ENCODE results near the gene CFAP251. TPM values are rescaled to one million over a fixed set of nuclear protein-coding genes. Genes with fewer than 3 reads are reported as not detected.

The CFAP251 gene
- total RNA-seq, 1 donor from 2014 or later = 2.2 TPM

DNA sequence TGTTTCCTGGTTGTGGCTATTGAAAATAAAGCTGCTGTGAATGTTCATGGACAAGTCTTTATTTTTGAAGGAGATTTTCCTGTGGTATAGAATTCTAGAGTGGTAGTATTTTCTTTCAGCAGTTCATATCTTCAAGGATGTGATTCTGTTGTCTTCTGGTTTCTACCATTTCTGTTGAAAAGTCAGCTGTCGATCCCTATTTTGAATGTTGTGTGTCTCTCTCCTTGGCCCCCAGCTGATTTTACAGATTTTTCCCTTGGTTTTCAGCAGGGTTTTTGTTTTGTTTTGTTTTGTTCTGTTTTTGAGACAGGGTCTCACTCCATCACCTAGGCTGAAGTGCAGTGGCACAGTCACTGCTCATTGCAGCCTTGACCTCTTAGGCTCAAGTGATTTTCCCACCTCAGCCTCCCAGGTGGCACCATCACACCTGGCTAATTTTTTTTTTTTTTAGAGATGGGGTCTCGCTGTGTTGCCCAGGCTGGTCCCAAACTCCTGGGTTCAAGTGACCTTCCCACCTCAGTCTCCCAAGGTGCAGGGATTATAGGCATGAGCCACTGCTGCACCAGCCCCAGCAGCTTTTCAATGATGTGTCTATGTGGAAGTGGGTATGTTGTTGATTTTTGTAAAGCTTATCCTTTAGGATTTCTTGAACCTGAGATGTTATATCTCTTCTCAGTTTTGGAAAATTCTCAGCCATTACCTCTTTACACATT is 28.1 kb downstream of the CFAP251 start:
- no peak for DNase-seq

DNA sequence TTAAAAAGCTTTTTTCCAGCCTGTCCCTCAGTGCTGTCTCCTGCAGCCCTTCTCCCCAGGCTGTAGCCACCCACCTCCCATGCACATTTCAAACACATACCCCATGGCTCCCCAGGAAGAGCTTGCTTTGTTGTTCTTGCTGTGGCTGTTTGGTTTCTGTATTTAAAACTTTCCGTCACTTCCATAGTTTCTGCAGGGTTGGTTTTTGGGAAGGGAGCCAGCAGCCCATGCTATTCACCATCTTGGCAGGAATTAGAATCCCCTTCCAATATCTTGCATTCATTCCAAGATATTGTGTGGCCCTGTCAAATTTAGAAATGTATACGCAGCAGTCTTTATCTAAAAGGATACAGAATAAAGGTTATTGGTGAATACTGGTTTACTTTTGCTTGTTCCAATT is 29.6 kb downstream of the CFAP251 start:
- no peak for DNase-seq

DNA sequence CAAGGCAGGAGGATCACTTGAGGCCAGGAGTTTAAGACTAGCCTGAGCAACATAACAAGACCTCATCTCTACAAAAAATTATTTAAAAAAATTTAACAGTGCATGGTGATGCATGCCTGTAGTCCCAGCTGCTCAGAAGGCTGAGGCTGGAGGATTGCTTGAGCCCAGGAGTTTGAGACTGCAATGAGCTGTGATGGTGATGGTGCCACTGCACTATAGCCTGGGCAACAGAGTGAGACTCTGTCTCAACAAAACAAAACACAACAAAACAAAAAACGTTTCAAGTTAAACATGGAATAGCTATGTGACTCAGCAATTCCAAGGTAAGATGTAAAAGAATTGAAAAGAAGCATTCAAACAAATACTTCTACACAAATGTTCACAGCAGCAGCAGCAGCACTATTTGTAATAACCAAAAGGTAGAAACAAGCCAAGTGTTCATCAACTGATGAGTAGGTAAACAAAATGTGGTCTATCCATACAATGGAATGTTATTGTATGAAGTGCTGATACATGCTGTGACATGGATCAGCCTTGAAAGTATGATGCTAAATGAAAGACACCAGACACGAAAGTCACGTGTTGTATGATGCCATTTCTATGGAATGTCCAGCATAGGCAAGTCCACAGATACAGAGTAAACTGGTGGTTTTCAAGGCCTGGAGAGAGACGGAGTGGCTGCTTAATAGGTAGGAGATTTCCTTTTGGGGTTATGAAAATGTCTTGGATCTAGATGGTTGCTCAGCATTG is 31.4 kb downstream of the CFAP251 start:
- DNase-seq = no peak

DNA sequence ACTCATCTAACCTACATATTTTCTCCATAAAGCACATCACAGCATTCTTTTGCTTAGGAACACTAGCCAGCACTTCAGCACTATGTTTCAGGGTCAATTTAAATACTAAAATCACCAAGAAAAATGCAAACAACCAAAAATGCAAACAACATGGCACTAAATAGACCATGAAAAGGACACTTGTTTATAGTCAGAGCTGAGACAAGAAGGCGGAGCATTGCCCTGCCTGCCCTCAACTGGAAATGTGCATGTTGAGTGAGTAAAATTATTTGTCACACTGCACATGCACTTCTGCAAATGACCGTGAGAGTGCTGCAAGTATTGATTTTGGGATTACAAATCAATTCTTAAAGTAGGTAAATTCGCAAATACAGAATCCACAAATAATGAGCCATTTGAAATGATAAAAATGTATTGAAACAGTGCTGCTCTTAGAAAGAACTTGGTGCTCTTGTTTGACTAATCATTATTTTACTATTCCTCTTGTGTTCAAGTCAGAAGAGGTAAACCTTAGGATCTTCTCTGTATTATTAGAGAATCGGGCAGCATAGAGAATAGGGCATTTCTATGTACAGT is 34.8 kb downstream of the CFAP251 start:
- DNase-seq = no peak

DNA sequence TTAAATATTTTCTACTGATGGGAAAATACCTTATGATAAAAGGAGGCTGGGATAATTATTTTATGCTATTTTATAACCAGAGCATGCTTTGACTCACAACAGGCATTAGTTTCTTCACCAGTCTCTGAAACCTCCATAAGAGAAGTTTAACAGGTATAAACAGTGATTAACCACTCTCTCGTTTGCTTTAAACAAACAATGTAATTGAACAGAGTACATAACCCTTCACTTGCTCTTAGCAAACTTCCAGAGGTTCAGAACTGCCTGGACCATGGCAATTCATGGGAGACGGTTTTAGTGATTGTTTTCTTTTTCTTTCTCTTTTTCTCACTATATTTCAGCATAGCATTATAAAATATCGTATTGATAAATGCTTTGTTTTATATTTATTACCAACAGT is 35.3 kb downstream of the CFAP251 start:
- no peak for DNase-seq

DNA sequence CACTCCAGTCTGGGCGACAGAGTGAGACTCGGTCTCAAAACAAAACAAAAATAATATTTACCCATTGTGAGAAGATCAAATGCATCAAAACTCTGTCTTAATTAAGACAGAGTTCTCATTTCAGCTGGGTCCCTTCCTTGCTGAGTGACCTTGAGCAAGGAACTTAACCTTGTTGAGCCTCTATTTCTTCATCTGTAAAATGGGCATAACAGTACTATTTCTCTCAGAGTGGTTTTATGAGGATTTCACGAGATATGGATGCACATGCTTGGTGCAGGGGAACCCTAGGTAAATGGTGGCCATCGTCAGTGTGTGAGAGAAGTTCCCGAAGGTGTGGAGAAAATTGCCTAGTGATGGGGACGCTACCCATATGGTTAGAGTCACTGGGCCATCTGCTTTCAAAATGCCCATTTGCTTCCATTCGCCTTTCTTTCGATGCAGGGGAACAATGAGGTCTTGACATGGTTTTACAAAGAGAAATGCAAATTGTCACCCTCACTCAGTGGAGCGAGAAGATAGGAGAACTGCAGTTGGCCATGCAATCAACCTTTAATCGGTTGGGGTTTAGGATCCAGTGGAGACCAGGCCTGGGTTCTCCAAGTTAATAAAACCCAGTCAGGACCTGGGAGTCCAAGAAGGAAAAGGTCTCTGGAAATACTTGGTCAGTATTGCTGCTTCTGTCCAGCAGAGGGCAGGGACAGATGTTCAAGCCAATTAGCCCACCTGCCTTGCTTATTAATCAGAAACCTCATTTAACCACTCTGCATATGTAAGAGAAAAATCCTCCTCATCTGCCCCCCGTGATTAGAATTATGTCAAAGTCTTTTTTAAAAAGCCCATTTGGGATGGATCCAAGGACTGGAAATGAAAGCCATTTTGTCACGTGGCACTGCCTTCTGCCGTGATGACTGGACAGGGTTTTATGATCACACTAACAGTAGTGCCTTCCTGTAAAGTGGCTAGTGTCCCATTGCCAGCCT is 37.2 kb downstream of the CFAP251 start:
- DNase-seq = no peak

DNA sequence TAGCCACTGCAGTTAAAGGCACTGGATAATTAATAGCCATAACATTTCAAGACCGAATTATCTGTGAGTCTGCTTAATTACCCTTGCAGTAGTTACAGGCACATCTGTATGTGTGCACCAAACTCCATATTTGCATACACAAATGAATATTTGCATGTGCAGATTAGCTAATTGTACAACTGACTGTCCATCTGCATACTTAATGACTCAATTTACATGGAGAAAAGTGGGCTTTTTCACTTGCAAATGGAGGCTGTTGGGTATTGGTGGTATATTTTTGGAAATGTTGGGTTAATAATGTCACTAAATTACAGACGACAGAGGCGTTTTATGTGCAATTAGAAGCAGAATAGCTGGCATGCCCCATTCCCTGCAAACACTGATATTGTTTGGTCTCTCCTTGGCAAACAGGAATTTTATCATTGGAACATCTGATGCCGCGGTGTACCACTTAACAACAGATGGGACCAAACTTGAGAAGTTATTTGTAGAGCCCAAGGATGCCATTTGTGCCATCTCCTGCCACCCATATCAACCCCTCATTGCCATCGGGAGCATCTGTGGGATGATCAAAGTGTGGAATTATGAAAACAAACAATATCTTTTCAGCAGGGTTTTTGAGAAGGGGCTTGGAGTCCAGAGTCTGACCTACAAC is 39.6 kb downstream of the CFAP251 start:
- no peak for DNase-seq

DNA sequence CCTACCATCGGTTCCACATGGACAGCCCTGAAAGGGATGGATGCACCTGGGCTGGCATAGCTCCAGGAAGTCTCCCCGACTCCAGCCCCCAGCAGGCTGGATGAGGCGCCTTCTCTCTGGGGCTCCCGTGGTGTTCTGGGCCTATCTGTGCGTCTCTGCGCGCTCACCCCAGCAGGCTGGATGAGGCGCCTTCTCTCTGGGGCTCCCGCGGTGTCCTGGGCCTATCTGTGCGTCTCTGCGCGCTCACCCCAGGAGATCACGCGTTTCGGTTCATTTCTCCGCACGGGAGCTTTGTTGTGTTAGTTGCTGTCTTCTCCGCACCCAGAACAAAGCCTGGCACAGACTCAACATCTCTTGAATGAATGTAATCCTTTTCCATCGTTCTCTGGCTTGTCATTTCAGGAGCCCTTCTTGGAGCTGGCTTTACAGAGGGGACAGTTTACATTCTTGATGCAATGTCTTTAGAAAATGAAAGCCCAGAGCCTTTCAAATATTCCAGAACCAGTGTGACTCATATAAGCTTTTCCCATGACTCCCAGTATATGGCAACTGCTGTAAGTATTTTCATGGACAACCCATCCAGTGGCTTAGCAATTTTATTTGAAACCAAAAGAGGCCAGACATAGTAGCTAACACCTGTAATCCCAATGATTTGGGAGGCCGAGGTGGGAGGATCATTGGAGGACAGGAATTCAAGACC is 40.3 kb downstream of the CFAP251 start:
- DNase-seq = no peak

DNA sequence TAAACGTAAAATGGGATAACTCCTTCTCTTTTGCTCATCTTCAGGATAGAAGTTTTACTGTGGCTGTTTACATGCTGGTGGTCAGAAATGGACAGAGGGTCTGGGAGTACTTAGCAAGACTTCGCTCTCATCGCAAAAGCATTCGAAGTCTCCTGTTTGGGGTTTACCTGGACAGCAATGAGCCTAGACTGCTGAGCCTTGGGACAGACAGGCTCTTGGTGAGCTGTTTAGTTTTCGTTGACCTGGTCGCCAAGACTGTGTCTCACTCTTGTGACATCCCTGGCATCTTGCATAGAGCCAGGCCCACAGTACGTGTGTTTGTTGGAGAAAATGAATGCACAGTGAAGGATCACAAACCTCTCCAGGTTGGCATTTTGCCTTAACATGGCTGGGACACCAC is 42.1 kb downstream of the CFAP251 start:
- no peak for DNase-seq

DNA sequence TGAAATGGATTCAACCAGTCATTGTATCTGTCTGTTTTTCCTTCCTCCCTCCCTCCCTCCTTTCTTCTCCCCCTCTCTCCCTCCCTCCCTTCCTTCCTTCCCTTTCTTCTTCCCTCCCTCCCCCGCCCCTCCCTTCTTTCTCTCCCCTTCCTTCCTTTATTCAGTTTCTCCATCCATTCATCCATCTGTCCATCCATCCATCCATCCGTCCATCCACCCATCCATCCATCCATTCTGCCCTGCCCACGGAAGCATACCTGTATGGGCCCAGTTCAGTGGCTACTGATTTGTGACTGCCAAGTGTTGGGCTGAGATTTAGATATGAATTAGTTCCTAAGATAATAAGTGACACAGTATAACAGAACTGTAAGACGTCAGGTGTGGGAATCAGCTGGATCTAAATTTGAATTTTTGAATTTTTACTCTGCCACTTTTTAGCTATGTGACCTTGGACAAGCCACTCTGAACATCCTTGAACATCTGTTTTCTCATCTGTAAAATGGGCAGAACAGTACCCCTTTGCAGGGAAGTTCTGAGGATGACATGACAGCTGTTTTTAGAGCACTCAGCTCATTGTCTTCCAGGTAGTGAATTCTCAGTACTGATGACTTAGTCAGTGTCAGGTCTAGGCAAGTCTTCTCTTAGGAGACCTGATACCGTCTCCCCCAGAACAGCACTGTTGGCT is 42.9 kb downstream of the CFAP251 start:
- no peak for DNase-seq

DNA sequence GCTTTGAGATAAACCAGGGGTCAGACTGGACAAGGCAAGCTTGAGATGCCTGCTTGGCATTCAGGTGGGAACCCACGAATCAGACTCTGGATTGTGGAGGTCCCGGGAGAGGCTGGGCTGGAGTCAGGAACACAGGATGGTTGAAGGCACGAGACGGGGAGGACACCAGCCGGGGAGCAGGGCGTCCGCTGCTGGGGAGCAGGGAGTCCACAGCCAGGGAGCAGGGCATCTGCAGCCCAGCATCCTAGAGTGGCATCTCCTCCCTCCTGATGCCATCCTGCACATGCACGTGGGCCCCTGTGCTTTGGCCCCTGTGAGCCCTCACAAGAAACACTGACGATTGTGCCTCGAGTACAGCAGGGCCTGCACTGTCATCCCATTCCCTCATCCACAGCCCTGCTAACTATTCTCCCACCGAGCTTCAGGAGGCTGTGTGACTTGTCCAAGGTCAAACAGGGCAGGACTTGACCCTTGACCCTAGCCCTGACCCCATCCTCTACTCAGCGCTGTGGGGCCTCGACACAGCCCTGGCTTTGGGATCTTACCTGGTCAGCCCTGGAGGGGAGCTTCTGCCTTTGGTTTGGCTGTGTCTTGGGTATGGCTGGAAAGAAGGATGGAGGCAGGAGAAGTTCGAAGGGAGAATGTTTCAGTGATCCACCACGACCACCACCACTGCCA is 45.1 kb downstream of the CFAP251 start:
- no peak for DNase-seq

DNA sequence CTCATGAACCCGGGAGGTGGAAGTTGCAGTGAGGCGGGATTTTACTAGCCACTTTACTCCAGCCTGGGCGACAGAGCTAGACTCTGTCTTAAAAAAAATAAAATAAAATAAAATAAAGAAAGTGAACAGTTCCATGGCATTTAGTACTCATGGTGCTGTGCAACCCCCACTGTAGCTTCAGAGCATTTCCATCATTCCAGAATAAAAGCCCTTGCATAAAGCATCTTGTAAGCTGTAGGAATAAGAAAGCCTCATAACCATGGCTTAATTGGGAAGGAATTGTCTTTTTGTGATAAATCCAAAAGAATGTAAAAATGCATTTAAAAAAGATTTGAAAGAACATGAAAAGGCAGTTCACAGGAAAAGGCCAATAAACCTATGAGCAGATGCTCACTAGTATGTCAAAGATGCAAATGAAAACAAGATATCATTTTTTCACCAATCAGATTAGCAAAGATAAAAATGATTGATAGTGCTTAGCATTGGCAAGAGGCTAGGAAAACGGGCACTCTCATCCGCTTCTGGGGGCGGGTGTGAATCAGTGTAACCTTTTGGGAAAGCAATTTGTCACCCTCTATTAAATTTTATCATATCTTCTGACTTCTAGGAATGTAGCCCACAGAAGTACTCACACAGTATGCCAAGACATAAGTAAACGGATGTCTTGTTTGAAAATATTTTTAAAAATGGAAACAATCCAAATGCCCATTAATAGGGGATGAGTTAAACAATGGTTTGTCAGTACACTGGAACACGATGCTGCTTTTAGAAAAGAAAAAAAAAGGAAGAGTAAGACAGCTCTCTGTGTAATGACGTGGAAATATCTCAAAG is 46.6 kb downstream of the CFAP251 start:
- no peak for DNase-seq

DNA sequence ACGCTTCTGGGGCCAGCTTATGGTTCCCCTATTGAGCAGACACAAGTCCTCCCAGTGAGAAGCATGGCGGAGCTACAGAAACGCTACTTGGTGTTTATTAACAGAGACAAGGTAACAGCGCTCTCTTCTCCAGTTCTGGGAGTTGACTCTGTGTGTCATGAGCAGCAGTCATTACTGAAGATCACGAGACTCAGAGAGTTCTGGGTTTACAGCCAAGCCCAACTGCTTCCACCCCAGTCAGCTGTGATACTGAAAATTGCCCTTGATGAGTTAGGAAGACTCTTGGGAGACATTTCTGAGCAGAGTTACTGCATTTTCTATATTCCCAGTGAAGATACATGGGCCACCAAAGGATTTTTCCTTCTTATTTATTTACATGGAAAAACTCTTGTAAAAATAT is 48.6 kb downstream of the CFAP251 start:
- no peak for DNase-seq

DNA sequence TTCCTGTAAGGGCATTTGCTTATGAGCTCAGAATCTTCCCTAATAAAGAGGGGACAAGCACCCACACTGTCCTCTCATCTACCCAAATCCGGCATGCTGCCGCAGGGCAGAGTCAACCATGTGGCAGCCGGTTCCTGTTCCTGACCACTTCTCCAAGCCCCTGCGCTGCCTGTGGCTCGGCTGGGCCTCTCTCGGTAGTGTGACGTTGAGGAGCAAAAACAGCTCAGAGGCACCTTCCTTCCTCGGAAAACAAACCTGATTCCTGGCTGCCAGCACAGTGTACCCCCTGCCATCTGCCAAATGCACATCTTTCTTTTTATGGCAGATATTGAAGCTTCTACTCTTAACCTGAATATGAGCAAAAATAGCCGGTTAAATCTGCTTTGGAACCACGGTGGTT is 50.5 kb downstream of the CFAP251 start:
- no peak for DNase-seq

DNA sequence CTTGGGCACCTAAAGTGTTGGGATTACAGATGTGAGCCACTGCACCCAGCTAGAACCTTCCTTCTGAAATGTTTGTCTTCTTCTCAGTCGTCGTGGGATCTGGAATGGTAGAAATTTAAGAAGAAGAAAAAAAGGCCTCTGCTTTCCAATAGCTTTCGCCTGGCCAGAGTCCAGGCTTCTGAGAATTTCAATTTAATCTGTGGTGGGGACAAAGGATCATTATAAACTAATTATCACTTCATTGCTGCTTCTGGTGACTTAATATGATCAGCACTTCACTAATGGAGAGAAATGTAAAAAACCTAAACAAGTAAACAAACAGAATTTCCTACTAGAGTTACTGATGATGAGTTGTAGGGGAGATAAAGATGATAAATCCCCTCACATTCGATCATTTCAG is 51.3 kb downstream of the CFAP251 start:
- DNase-seq = no peak

DNA sequence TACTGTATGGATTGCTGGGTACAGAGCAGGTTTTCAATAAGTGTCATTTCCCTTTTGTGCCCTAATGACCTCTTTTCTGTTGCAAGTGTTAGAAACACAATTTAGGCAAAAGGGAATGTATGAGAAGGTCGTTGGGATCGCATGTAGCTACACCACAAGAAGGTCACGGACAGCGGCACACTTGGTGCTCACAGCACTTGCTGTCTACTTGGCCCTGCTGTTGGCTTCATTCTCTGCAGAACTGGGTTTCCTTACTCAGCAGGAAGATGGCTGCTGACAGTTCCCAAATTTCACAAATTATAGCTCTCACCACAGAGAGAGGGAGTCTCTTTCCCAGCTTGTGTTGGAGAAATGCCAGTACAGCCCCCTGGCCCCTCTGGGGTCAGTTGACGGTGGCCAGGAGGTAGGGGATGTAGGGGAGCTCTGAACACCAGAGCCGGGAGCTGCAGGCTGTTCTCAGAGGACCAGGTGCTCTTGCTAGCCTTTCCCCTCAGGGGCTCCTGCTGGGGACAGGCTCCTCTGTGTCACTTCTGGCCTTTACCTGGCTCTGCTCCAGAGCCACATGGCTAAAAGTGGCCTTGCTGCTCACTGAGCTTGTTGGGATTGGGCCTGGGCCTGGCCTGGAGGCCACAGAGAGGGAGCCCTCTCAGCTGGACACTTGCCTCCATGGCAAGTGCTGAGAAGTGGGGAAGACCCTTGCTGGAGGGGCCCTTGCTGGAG is 52.3 kb downstream of the CFAP251 start:
- DNase-seq = no peak

DNA sequence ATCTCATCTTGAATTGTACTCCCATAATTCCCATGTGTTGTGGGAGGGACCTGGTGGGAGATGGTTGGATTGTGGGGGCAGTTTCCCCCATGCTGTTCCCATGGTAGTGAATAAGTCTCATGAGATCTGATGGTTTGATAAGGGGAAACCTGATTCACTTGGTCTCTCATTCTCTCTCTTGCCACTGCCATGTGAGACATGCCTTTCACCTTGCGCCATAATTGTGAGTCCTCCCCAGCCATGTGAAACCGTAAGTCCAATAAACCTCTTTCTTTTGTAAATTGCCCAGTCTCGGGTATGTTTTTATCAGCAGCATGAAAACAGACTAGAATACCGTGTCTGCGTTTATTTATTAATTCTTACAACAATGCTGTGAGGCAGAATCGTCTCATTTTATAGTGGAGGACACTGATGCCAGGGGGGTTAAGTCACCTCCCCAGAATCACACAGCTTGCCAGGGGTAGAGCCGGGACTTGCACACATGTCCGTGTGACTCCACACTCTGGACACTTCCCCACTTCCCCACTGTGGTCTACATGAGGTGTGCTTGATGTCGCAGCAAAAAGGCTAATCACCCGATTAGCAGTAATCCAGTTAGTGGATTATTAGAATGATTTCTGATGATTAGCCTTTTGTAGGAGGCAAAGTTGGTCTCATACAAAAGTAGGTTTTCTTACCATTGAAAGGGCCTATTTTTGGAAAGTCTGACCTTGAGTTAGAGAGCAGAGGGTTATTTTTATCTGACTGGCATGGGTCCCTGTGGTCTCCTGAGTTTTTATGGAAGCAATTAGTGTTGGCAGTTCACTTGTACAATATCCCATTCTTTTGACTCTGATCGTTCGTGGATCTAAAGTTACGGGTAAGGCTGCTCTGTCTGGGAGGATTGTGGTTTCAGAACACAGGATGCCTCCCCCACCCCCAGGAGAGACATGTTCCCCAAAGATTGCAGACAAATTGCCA is 55.9 kb downstream of the CFAP251 start:
- DNase-seq = no peak
